ENCODE measurements around the gene TMPRSS13. TPM values are rescaled to one million over a fixed set of nuclear protein-coding genes. Genes with fewer than 3 reads are reported as not detected.

The TMPRSS13 gene
- total RNA-seq, 4 donors from 2014 or later = 0.13 to 0.67 (median 0.31) TPM; not detected in 1

- Histone ChIP-seq H3K4me1 (no peaks in the 10 kb centered on the region), H3K9me3 (peaks cover 0 to 6% (median 0%) of the 10 kb centered on the region in 3 donors), H3K27ac (no peak overlapping the region), H3K27me3 (no peaks in the 10 kb centered on the region), H3K36me3 (no peaks in the 10 kb centered on the region), H3K4me3 (no peak overlapping the region)
- no peak for ATAC-seq
- 92 to 95% methylated on average over 3 to 6 of the region's 8 CpGs for WGBS, 2 donors (ENCODE audit: low coverage in 1 of 2)
- no peak for TF ChIP-seq POLR2AphosphoS5 (IDR thresholded peaks at IDR 0.05)
- TF ChIP-seq EP300 (IDR thresholded peaks at IDR 0.05) = no peak
- no peak for TF ChIP-seq CTCF (IDR thresholded peaks at IDR 0.05)
- TF ChIP-seq POLR2A (IDR thresholded peaks at IDR 0.05) = no peak
Observed at GRCh38 chr11:117940736-117941135, 11.5 kb upstream of the TMPRSS13 start.

GRCh38 chr11:117936973-117937372 is 7.8 kb upstream of the TMPRSS13 start:
- Histone ChIP-seq H3K36me3 (no peaks in the 10 kb centered on the region), H3K27me3 (peaks cover 7% of the 10 kb centered on the region), H3K9me3 (no peaks in the 10 kb centered on the region), H3K4me3 (no peak overlapping the region), H3K27ac (no peak overlapping the region), H3K4me1 (no peaks in the 10 kb centered on the region)
- WGBS, 2 donors (ENCODE audit: low coverage in 1 of 2) = 56 to 59% methylated on average over 6 of the region's 6 CpGs
- TF ChIP-seq CTCF (IDR thresholded peaks at IDR 0.05) (no peak), POLR2AphosphoS5 (IDR thresholded peaks at IDR 0.05) (no peak)
- ATAC-seq = no peak

- ATAC-seq = no peak
- Histone ChIP-seq H3K36me3 (no peaks in the 10 kb centered on the region), H3K4me3 (no peak overlapping the region), H3K9me3 (no peaks in the 10 kb centered on the region), H3K4me1 (no peaks in the 10 kb centered on the region), H3K27me3 (peaks cover 7% of the 10 kb centered on the region), H3K27ac (no peak overlapping the region)
- WGBS, 2 donors (ENCODE audit: low coverage in 1 of 2) = 83 to 97% methylated on average over 6 of the region's 19 CpGs
- TF ChIP-seq EP300 (IDR thresholded peaks at IDR 0.05) = no peak
- TF ChIP-seq POLR2A (IDR thresholded peaks at IDR 0.05) = no peak
- no peak for TF ChIP-seq CTCF (IDR thresholded peaks at IDR 0.05)
- no peak for TF ChIP-seq POLR2AphosphoS5 (IDR thresholded peaks at IDR 0.05)
Observed at GRCh38 chr11:117934526-117935307, 5.5 kb upstream of the TMPRSS13 start.

GRCh38 chr11:117933930-117934329 is 4.7 kb upstream of the TMPRSS13 start:
- WGBS, 2 donors (ENCODE audit: low coverage in 1 of 2) = 74 to 76% methylated on average over 3 of the region's 5 CpGs
- TF ChIP-seq POLR2AphosphoS5 (IDR thresholded peaks at IDR 0.05) (no peak), POLR2A (IDR thresholded peaks at IDR 0.05) (no peak), CTCF (IDR thresholded peaks at IDR 0.05) (no peak), EP300 (IDR thresholded peaks at IDR 0.05) (no peak)
- peaks cover 7% of the 10 kb centered on the region for H3K27me3 ChIP-seq

GRCh38 chr11:117933475-117933874 is 4.3 kb upstream of the TMPRSS13 start:
- no peaks in the 10 kb centered on the region for H3K36me3 ChIP-seq
- TF ChIP-seq CTCF (IDR thresholded peaks at IDR 0.05) = no peak
- TF ChIP-seq POLR2A (IDR thresholded peaks at IDR 0.05) = no peak
- no peak for TF ChIP-seq POLR2AphosphoS5 (IDR thresholded peaks at IDR 0.05)
- no peak for TF ChIP-seq EP300 (IDR thresholded peaks at IDR 0.05)
- H3K4me1 ChIP-seq = no peaks in the 10 kb centered on the region
- ATAC-seq = no peak
- H3K9me3 ChIP-seq = no peaks in the 10 kb centered on the region
- H3K4me3 ChIP-seq = no peak overlapping the region
- H3K27ac ChIP-seq = no peak overlapping the region
- WGBS, 2 donors (ENCODE audit: low coverage in 1 of 2) = 80 to 92% methylated on average over 1 to 4 of the region's 4 CpGs
- peaks cover 7% of the 10 kb centered on the region for H3K27me3 ChIP-seq

More at GRCh38 chr11:117933930-117934329, 4.7 kb upstream of the TMPRSS13 start:
- Histone ChIP-seq H3K27ac (no peak overlapping the region), H3K4me1 (no peaks in the 10 kb centered on the region), H3K4me3 (no peak overlapping the region), H3K9me3 (no peaks in the 10 kb centered on the region), H3K36me3 (no peaks in the 10 kb centered on the region)
- ATAC-seq = no peak

Measured in gastroesophageal sphincter (tissue), 4 donors.